Activated T-cell treated with anti-CD3 and anti-CD28 coated beads, Interleukin-2, amount 50 U/mL, for 4 hours (primary cell): ENCODE results near the gene CELF5. TPM values are rescaled to one million over a fixed set of nuclear protein-coding genes. Genes with fewer than 3 reads are reported as not detected.
A peak's percentile ranks its signal among the peaks of the same experiment; 100 is the strongest.

Experiments used
- ATAC-seq, 2 donors: fragments of 200-7000 bp; cut with Tn5 transposase; one replicate each; pipeline ENCODE4 v1.10.0; 2021
- DNase-seq: peaks from one replicate; pipeline ENCODE4 v3.0.0-alpha.2; 2020
- H3K27me3 Mint-ChIP-seq: one replicate; pipeline ENCODE4 v1.8.0; 2021; ENCODE audit warnings: low read depth, mixed read lengths
- H3K36me3 Mint-ChIP-seq: one replicate; pipeline ENCODE4 v1.8.0; 2022; ENCODE audit warnings: mixed read lengths; ENCODE audit not compliant: insufficient read depth
- H3K4me1 Mint-ChIP-seq: one replicate; pipeline ENCODE4 v1.8.0; 2021; ENCODE audit warnings: low read depth, mixed read lengths
- H3K4me3 Mint-ChIP-seq: one replicate; pipeline ENCODE4 v1.8.0; 2021; ENCODE audit warnings: mild to moderate bottlenecking, moderate library complexity, mixed read lengths
- H3K9me3 Mint-ChIP-seq: one replicate; pipeline ENCODE4 v1.8.0; 2021; ENCODE audit warnings: mixed read lengths
- total RNA-seq, 3 donors: library from RNA; stranded (reverse); gene quantifications; one replicate each; pipeline ENCODE4 v1.2.1, GENCODE V29; 2021

The CELF5 gene
- total RNA-seq, 3 donors from 2014 or later = 0.05 to 0.38 TPM; not detected in 1

GRCh38 chr19:3262362-3262761 is 37.9 kb downstream of the CELF5 start:
- ATAC-seq (no peak), DNase-seq (no peak)
- Mint-ChIP-seq H3K4me1 (no peaks in the 10 kb centered on the region), H3K36me3 (no peaks in the 10 kb centered on the region), H3K27me3 (peaks cover 12% of the 10 kb centered on the region), H3K9me3 (no peaks in the 10 kb centered on the region), H3K4me3 (no peak overlapping the region)

GRCh38 chr19:3263866-3264265 is 39.4 kb downstream of the CELF5 start:
- no peak overlapping the region for H3K4me3 Mint-ChIP-seq
- ATAC-seq (no peak), DNase-seq (no peak)
- peaks cover 26% of the 10 kb centered on the region for H3K27me3 Mint-ChIP-seq
- H3K36me3 Mint-ChIP-seq = no peaks in the 10 kb centered on the region
- no peaks in the 10 kb centered on the region for H3K9me3 Mint-ChIP-seq
- no peaks in the 10 kb centered on the region for H3K4me1 Mint-ChIP-seq

GRCh38 chr19:3265432-3265831 is 41.0 kb downstream of the CELF5 start:
- ATAC-seq = no peak
- Mint-ChIP-seq H3K4me1 (no peaks in the 10 kb centered on the region), H3K36me3 (no peaks in the 10 kb centered on the region), H3K9me3 (no peaks in the 10 kb centered on the region), H3K27me3 (peaks cover 36% of the 10 kb centered on the region), H3K4me3 (no peak overlapping the region)
- no peak for DNase-seq

- ATAC-seq (no peak), DNase-seq (no peak)
- Mint-ChIP-seq H3K4me3 (no peak overlapping the region), H3K4me1 (no peaks in the 10 kb centered on the region), H3K9me3 (no peaks in the 10 kb centered on the region), H3K36me3 (no peaks in the 10 kb centered on the region), H3K27me3 (peaks cover 37% of the 10 kb centered on the region)
Observed at GRCh38 chr19:3266092-3266693, 41.7 kb downstream of the CELF5 start.

GRCh38 chr19:3266792-3267514 is 42.5 kb downstream of the CELF5 start:
- no peak for DNase-seq
- no peaks in the 10 kb centered on the region for H3K4me1 Mint-ChIP-seq
- peaks cover 44% of the 10 kb centered on the region for H3K27me3 Mint-ChIP-seq
- H3K9me3 Mint-ChIP-seq = no peaks in the 10 kb centered on the region
- no peaks in the 10 kb centered on the region for H3K36me3 Mint-ChIP-seq
- no peak for ATAC-seq
- H3K4me3 Mint-ChIP-seq = no peak overlapping the region

- ATAC-seq (no peak), DNase-seq (no peak)
- Mint-ChIP-seq H3K4me3 (no peak overlapping the region), H3K4me1 (no peaks in the 10 kb centered on the region), H3K36me3 (no peaks in the 10 kb centered on the region), H3K27me3 (peaks cover 50% of the 10 kb centered on the region), H3K9me3 (no peaks in the 10 kb centered on the region)
Observed at GRCh38 chr19:3268326-3268725, 43.9 kb downstream of the CELF5 start.

- H3K4me3 Mint-ChIP-seq = no peak overlapping the region
- no peak for DNase-seq
- no peak for ATAC-seq
- H3K27me3 Mint-ChIP-seq = peaks cover 50% of the 10 kb centered on the region
- no peaks in the 10 kb centered on the region for H3K9me3 Mint-ChIP-seq
- H3K36me3 Mint-ChIP-seq = no peaks in the 10 kb centered on the region
- no peaks in the 10 kb centered on the region for H3K4me1 Mint-ChIP-seq
Observed at GRCh38 chr19:3268763-3269162, 44.3 kb downstream of the CELF5 start.

GRCh38 chr19:3269916-3270671 is 45.6 kb downstream of the CELF5 start:
- Mint-ChIP-seq H3K4me1 (peaks cover 4% of the 10 kb centered on the region), H3K9me3 (no peaks in the 10 kb centered on the region), H3K27me3 (peaks cover 52% of the 10 kb centered on the region), H3K4me3 (no peak overlapping the region), H3K36me3 (no peaks in the 10 kb centered on the region)
- ATAC-seq = no peak
- no peak for DNase-seq

GRCh38 chr19:3270902-3271301 is 46.4 kb downstream of the CELF5 start:
- H3K9me3 Mint-ChIP-seq = no peaks in the 10 kb centered on the region
- peaks cover 53% of the 10 kb centered on the region for H3K27me3 Mint-ChIP-seq
- ATAC-seq (no peak), DNase-seq (peak; percentile 53)
- no peak overlapping the region for H3K4me3 Mint-ChIP-seq
- H3K36me3 Mint-ChIP-seq = no peaks in the 10 kb centered on the region
- H3K4me1 Mint-ChIP-seq = peaks cover 7% of the 10 kb centered on the region

GRCh38 chr19:3272401-3272931 is 48.0 kb downstream of the CELF5 start:
- Mint-ChIP-seq H3K9me3 (no peaks in the 10 kb centered on the region), H3K4me3 (no peak overlapping the region), H3K4me1 (peaks cover 10% of the 10 kb centered on the region), H3K27me3 (peaks cover 45% of the 10 kb centered on the region), H3K36me3 (no peaks in the 10 kb centered on the region)
- DNase-seq (no peak), ATAC-seq (no peak)

- Mint-ChIP-seq H3K36me3 (no peaks in the 10 kb centered on the region), H3K27me3 (peaks cover 41% of the 10 kb centered on the region), H3K9me3 (no peaks in the 10 kb centered on the region), H3K4me3 (no peak overlapping the region), H3K4me1 (peaks cover 10% of the 10 kb centered on the region)
- no peak for DNase-seq
- no peak for ATAC-seq
Observed at GRCh38 chr19:3272952-3273351, 48.5 kb downstream of the CELF5 start.

- Mint-ChIP-seq H3K27me3 (peaks cover 27% of the 10 kb centered on the region), H3K36me3 (no peaks in the 10 kb centered on the region), H3K4me1 (peaks cover 10% of the 10 kb centered on the region), H3K9me3 (no peaks in the 10 kb centered on the region), H3K4me3 (peak overlapping the region; percentile 82)
- ATAC-seq = no peak
- no peak for DNase-seq
Observed at GRCh38 chr19:3274245-3274941, 49.9 kb downstream of the CELF5 start.

- Mint-ChIP-seq H3K36me3 (no peaks in the 10 kb centered on the region), H3K4me3 (peak overlapping the region; percentile 82), H3K27me3 (peaks cover 20% of the 10 kb centered on the region), H3K4me1 (peaks cover 10% of the 10 kb centered on the region), H3K9me3 (no peaks in the 10 kb centered on the region)
- peak; percentile 49 for DNase-seq
- ATAC-seq = peak; percentile 47 to 52
Observed at GRCh38 chr19:3274942-3275582, 50.6 kb downstream of the CELF5 start.
